ENCODE results near the gene TSPO. TPM values are rescaled to one million over a fixed set of nuclear protein-coding genes. Genes with fewer than 3 reads are reported as not detected.

Gene TSPO
- total RNA-seq, 1 donor from 2014 or later = 124 TPM

DNA sequence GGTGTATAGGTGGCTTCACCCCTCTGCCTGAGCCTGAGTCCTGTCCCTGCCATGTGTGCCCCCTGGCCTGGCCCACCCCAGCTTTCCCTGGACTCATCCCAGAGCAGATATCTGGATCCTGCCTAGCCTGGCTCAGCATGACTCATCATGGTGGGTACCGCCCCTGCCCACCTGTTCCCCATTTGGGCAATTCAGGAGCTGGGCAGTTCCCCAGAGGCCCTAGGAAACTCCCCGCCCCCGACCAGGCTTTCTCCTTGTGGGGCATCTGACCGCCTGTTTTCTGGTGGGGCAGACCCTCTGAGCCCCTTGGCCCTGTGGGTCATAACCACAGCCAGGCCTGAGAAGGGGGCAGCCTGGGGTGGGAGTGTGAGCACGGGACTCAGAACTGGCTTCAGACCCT is 4.4 kb downstream of the TSPO start:
- peaks cover 2% of the 10 kb centered on the region for H3K27me3 Mint-ChIP-seq (ENCODE audit: low read depth, unreplicated experiment)
- Histone ChIP-seq H3K79me2 (ENCODE audit: insufficient read depth, low read length) (peaks cover 83% of the 10 kb centered on the region), H3K4me1 (ENCODE audit: insufficient read depth, low read length) (peaks cover 9% of the 10 kb centered on the region), H3K36me3 (ENCODE audit: insufficient read depth, low read length) (peaks cover 4% of the 10 kb centered on the region), H3K27me3 (ENCODE audit: insufficient read depth, low read length) (no peaks in the 10 kb centered on the region), H4K20me1 (ENCODE audit: insufficient read depth, low read length) (peaks cover 72% of the 10 kb centered on the region), H3K4me3 (ENCODE audit: insufficient read depth, low read depth, low read length) (no peak overlapping the region), H3K9me3 (ENCODE audit: insufficient read depth, low read depth, low read length) (no peaks in the 10 kb centered on the region), H3K9ac (ENCODE audit: low read length) (no peak overlapping the region), H2AFZ (ENCODE audit: low read depth, low read length) (no peak overlapping the region), H3K4me2 (ENCODE audit: low read length) (no peak overlapping the region), H3K27ac (ENCODE audit: low read depth, low read length) (no peak overlapping the region)
- no peak for FAIRE-seq
- H3K4me1 Mint-ChIP-seq (ENCODE audit: low read depth, unreplicated experiment) = peaks cover 4% of the 10 kb centered on the region
- peaks cover 2% of the 10 kb centered on the region for H3K36me3 Mint-ChIP-seq (ENCODE audit: low read depth, unreplicated experiment)
- DNase-seq (ENCODE audit: low read depth) = no peak
- no peaks in the 10 kb centered on the region for H3K9me3 Mint-ChIP-seq (ENCODE audit: unreplicated experiment)
- no peak for TF ChIP-seq EZH2 (IDR thresholded peaks at IDR 0.05; ENCODE audit: insufficient read depth, low read length)
- TF ChIP-seq, protein P1, sequence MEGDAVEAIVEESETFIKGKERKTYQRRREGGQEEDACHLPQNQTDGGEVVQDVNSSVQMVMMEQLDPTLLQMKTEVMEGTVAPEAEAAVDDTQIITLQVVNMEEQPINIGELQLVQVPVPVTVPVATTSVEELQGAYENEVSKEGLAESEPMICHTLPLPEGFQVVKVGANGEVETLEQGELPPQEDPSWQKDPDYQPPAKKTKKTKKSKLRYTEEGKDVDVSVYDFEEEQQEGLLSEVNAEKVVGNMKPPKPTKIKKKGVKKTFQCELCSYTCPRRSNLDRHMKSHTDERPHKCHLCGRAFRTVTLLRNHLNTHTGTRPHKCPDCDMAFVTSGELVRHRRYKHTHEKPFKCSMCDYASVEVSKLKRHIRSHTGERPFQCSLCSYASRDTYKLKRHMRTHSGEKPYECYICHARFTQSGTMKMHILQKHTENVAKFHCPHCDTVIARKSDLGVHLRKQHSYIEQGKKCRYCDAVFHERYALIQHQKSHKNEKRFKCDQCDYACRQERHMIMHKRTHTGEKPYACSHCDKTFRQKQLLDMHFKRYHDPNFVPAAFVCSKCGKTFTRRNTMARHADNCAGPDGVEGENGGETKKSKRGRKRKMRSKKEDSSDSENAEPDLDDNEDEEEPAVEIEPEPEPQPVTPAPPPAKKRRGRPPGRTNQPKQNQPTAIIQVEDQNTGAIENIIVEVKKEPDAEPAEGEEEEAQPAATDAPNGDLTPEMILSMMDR (IDR thresholded peaks at IDR 0.05; ENCODE audit: insufficient read depth, low read depth, low read length) = no peak
- no peak overlapping the region for H3K27ac Mint-ChIP-seq (ENCODE audit: unreplicated experiment)
- no peak overlapping the region for H3K4me3 Mint-ChIP-seq (ENCODE audit: unreplicated experiment)

- Histone ChIP-seq H3K9me3 (ENCODE audit: insufficient read depth, low read depth, low read length) (no peaks in the 10 kb centered on the region), H3K4me1 (ENCODE audit: insufficient read depth, low read length) (peaks cover 6% of the 10 kb centered on the region), H3K27me3 (ENCODE audit: insufficient read depth, low read length) (no peaks in the 10 kb centered on the region), H3K79me2 (ENCODE audit: insufficient read depth, low read length) (peaks cover 82% of the 10 kb centered on the region), H3K36me3 (ENCODE audit: insufficient read depth, low read length) (peaks cover 4% of the 10 kb centered on the region), H3K27ac (ENCODE audit: low read depth, low read length) (no peak overlapping the region), H2AFZ (ENCODE audit: low read depth, low read length) (no peak overlapping the region), H3K4me2 (ENCODE audit: low read length) (no peak overlapping the region), H3K4me3 (ENCODE audit: insufficient read depth, low read depth, low read length) (no peak overlapping the region), H4K20me1 (ENCODE audit: insufficient read depth, low read length) (peaks cover 76% of the 10 kb centered on the region), H3K9ac (ENCODE audit: low read length) (no peak overlapping the region)
- TF ChIP-seq EZH2 (IDR thresholded peaks at IDR 0.05; ENCODE audit: insufficient read depth, low read length) = no peak
- TF ChIP-seq, protein P1 (IDR thresholded peaks at IDR 0.05; ENCODE audit: insufficient read depth, low read depth, low read length) = no peak
- Mint-ChIP-seq H3K27me3 (ENCODE audit: low read depth, unreplicated experiment) (no peaks in the 10 kb centered on the region), H3K4me3 (ENCODE audit: unreplicated experiment) (peak overlapping the region; percentile 54), H3K36me3 (ENCODE audit: low read depth, unreplicated experiment) (peaks cover 2% of the 10 kb centered on the region), H3K9me3 (ENCODE audit: unreplicated experiment) (no peaks in the 10 kb centered on the region), H3K27ac (ENCODE audit: unreplicated experiment) (no peak overlapping the region), H3K4me1 (ENCODE audit: low read depth, unreplicated experiment) (peaks cover 4% of the 10 kb centered on the region)
- FAIRE-seq = no peak
- no peak for DNase-seq (ENCODE audit: low read depth)
Observed at GRCh38 chr22:43156413-43156812, 5.1 kb downstream of the TSPO start.

- DNase-seq (ENCODE audit: low read depth) = no peak
- Histone ChIP-seq H2AFZ (ENCODE audit: low read depth, low read length) (no peak overlapping the region), H3K9ac (ENCODE audit: low read length) (no peak overlapping the region), H3K4me3 (ENCODE audit: insufficient read depth, low read depth, low read length) (no peak overlapping the region), H3K79me2 (ENCODE audit: insufficient read depth, low read length) (peaks cover 66% of the 10 kb centered on the region), H3K36me3 (ENCODE audit: insufficient read depth, low read length) (peaks cover 4% of the 10 kb centered on the region), H3K4me2 (ENCODE audit: low read length) (no peak overlapping the region), H3K9me3 (ENCODE audit: insufficient read depth, low read depth, low read length) (no peaks in the 10 kb centered on the region), H4K20me1 (ENCODE audit: insufficient read depth, low read length) (peaks cover 84% of the 10 kb centered on the region), H3K27ac (ENCODE audit: low read depth, low read length) (no peak overlapping the region), H3K27me3 (ENCODE audit: insufficient read depth, low read length) (no peaks in the 10 kb centered on the region), H3K4me1 (ENCODE audit: insufficient read depth, low read length) (no peaks in the 10 kb centered on the region)
- Mint-ChIP-seq H3K27me3 (ENCODE audit: low read depth, unreplicated experiment) (no peaks in the 10 kb centered on the region), H3K27ac (ENCODE audit: unreplicated experiment) (no peak overlapping the region), H3K36me3 (ENCODE audit: low read depth, unreplicated experiment) (peaks cover 2% of the 10 kb centered on the region), H3K4me3 (ENCODE audit: unreplicated experiment) (no peak overlapping the region), H3K9me3 (ENCODE audit: unreplicated experiment) (no peaks in the 10 kb centered on the region), H3K4me1 (ENCODE audit: low read depth, unreplicated experiment) (peaks cover 3% of the 10 kb centered on the region)
- no peak for FAIRE-seq
- TF ChIP-seq, protein P1 (IDR thresholded peaks at IDR 0.05; ENCODE audit: insufficient read depth, low read depth, low read length) = no peak
- TF ChIP-seq EZH2 (IDR thresholded peaks at IDR 0.05; ENCODE audit: insufficient read depth, low read length) = no peak
Observed at GRCh38 chr22:43157874-43158546, 6.7 kb downstream of the TSPO start.
